ENCODE data around the gene CHRNA4. TPM values are rescaled to one million over a fixed set of nuclear protein-coding genes. Genes with fewer than 3 reads are reported as not detected.

Gene CHRNA4
- total and polyA plus RNA-seq, 9 of the 15 experiments (the other 6 are each of a cell fraction or from before 2014, with no cell fraction given): not detected

GRCh38 chr20:63313349-63314014 is 47.7 kb downstream of the CHRNA4 start:
- no peak overlapping the region for H3K4me3 ChIP-seq
- no peaks in the 10 kb centered on the region for H3K36me3 ChIP-seq (ENCODE audit: control insufficient read depth, insufficient read depth, low read length)
- H2AFZ ChIP-seq (ENCODE audit: low read depth, low read length): no peak overlapping the region
- WGBS (ENCODE audit: insufficient coverage, low coverage, missing lambda C conversion rate): 1% methylated on average over 24 of the region's 25 CpGs
- intact Hi-C loops (cut with micrococcal nuclease): no loop called here
- no peaks in the 10 kb centered on the region for H3K9me3 ChIP-seq (replicated peaks; ENCODE audit: control insufficient read depth, insufficient read depth, low read depth, low read length)
- no peaks in the 10 kb centered on the region for H3K79me2 ChIP-seq (ENCODE audit: control insufficient read depth, insufficient read depth, low read length)
- no peak overlapping the region for H3K4me2 ChIP-seq (ENCODE audit: insufficient read depth, low read length)
- no peaks in the 10 kb centered on the region for H3K9me1 ChIP-seq (ENCODE audit: control insufficient read depth, insufficient read depth, low read length)
- TF ChIP-seq EGR1 (conservative IDR thresholded peaks at IDR 0.05) (peak; percentile 51), ZNF12 (CRISPR knock-in tag; IDR thresholded peaks at IDR 0.05) (no peak)
- in situ Hi-C loops (cut with MboI): no loop called here
- ChIA-PET POLR2A (no interaction called here), CTCF (ENCODE audit: low intra/inter-chr PET ratio) (no interaction called here)
- H3K4me1 ChIP-seq (replicated peaks in 1 of 2; ENCODE audit: control insufficient read depth in 2 of 2, insufficient read depth in 2 of 2, low read length in 2 of 2): peaks cover 0 to 60% of the 10 kb centered on the region in 2 experiments; a peak in 2 of 5 replicates
- H3K27ac ChIP-seq (ENCODE audit: extremely low read depth, low read depth, low read length): no peak overlapping the region
- H4K20me1 ChIP-seq (replicated peaks; ENCODE audit: control insufficient read depth, insufficient read depth, low read length): peaks cover 12% of the 10 kb centered on the region; the same call in 1 of the 2 replicates
- FAIRE-seq (no peak), ATAC-seq (no peak), DNase-seq (ENCODE audit: extremely low read depth in 1 of 4, low spot score in 3 of 4) (no peak)
- H3K27me3 ChIP-seq (ENCODE audit: control insufficient read depth in 2 of 2, insufficient read depth in 2 of 2, low read length in 2 of 2): peaks cover 0 to 54% of the 10 kb centered on the region in 2 experiments; a peak in 2 of 5 replicates
- no peak overlapping the region for H3K9ac ChIP-seq (ENCODE audit: insufficient read depth in 1 of 2, low read depth in 2 of 2, low read length in 2 of 2)
- BruUV-seq (replicated peaks): no TSS peak

- H3K27ac ChIP-seq (ENCODE audit: extremely low read depth, low read depth, low read length): no peak overlapping the region
- no peaks in the 10 kb centered on the region for H3K79me2 ChIP-seq (ENCODE audit: control insufficient read depth, insufficient read depth, low read length)
- H3K4me3 ChIP-seq: no peak overlapping the region
- no peak overlapping the region for H3K4me2 ChIP-seq (ENCODE audit: insufficient read depth, low read length)
- no peak overlapping the region for H3K9ac ChIP-seq (ENCODE audit: insufficient read depth in 1 of 2, low read depth in 2 of 2, low read length in 2 of 2)
- peaks cover 0 to 60% of the 10 kb centered on the region in 2 experiments; a peak in 2 of 5 replicates for H3K4me1 ChIP-seq (replicated peaks in 1 of 2; ENCODE audit: control insufficient read depth in 2 of 2, insufficient read depth in 2 of 2, low read length in 2 of 2)
- FAIRE-seq (no peak), ATAC-seq (no peak), DNase-seq (ENCODE audit: extremely low read depth in 1 of 4, low spot score in 3 of 4) (no peak)
- no peak for TF ChIP-seq HIVEP1 (CRISPR knock-in tag; IDR thresholded peaks at IDR 0.05)
- no peak for TF ChIP-seq LEF1 (IDR thresholded peaks at IDR 0.05)
- peak; percentile 34; the same call in 1 of the 2 replicates for TF ChIP-seq USF1 (CRISPR knock-in tag; IDR thresholded peaks at IDR 0.05)
- TF ChIP-seq MTA2 (IDR thresholded peaks at IDR 0.05; ENCODE audit: low read depth): no peak
- no peak for TF ChIP-seq ATF3 (IDR thresholded peaks at IDR 0.05)
- no peak for TF ChIP-seq ATF3 (CRISPR knock-in tag; conservative IDR thresholded peaks at IDR 0.05)
- no peak for TF ChIP-seq CHAMP1 (IDR thresholded peaks at IDR 0.05)
- no peak overlapping the region for H2AFZ ChIP-seq (ENCODE audit: low read depth, low read length)
- BruUV-seq (replicated peaks): no TSS peak
- no peaks in the 10 kb centered on the region for H3K9me3 ChIP-seq (replicated peaks; ENCODE audit: control insufficient read depth, insufficient read depth, low read depth, low read length)
- 14% methylated on average over 20 of the region's 22 CpGs for WGBS (ENCODE audit: insufficient coverage, low coverage, missing lambda C conversion rate)
- intact Hi-C loops (cut with micrococcal nuclease): no loop called here
- POLR2A ChIA-PET: no interaction called here
- in situ Hi-C loops (cut with MboI): no loop called here
- CTCF ChIA-PET (ENCODE audit: low intra/inter-chr PET ratio): no interaction called here
- H3K9me1 ChIP-seq (ENCODE audit: control insufficient read depth, insufficient read depth, low read length): no peaks in the 10 kb centered on the region
- no peaks in the 10 kb centered on the region for H3K36me3 ChIP-seq (ENCODE audit: control insufficient read depth, insufficient read depth, low read length)
- H3K27me3 ChIP-seq (ENCODE audit: control insufficient read depth in 2 of 2, insufficient read depth in 2 of 2, low read length in 2 of 2): peaks cover 0 to 54% of the 10 kb centered on the region in 2 experiments; a peak in 2 of 5 replicates
- peaks cover 12% of the 10 kb centered on the region; the same call in 1 of the 2 replicates for H4K20me1 ChIP-seq (replicated peaks; ENCODE audit: control insufficient read depth, insufficient read depth, low read length)
Measured at GRCh38 chr20:63312690-63313348, 48.3 kb downstream of the CHRNA4 start.

Measured in K562 (cell line).